IPS-NIHi7 (cell line): Measurements from ENCODE around the gene S100A12.
"Not testable (repeated sequence)": the region's sequence is repeated elsewhere in the genome, so short reads cannot be mapped to it uniquely, and the experiment has no call there.

Experiments
- DNase-seq: peaks from one replicate; pipeline ENCODE4 v3.0.0; 2012; ENCODE audit warnings: mixed read lengths; ENCODE audit errors: extremely low spot score

Gene S100A12

DNA sequence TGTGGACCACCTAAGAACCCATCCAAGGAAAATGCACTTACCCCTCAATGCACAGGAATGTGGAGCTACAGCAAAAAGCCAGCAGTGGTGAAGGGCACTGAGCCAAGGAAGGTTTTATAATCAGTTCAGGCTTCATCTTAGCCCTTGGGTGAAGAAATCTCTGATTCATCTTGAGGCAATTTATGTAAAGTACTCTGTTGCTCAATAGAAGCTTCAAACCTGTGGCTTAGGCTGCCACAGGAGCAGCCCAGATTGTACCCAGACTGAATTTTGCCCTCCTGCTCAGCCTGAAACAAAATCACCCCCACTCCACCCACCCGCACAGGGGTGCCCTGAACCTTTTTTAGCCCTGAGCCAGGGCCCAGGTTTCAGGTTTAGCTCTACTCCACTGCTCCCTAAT is at the start of gene S100A12:
Gene S100A12, minus strand, starts transcription at position 111 of the 400 bp plus-strand sequence. CDS start 1,029 bp downstream, outside the sequence.
- DNase-seq: no peak

DNA sequence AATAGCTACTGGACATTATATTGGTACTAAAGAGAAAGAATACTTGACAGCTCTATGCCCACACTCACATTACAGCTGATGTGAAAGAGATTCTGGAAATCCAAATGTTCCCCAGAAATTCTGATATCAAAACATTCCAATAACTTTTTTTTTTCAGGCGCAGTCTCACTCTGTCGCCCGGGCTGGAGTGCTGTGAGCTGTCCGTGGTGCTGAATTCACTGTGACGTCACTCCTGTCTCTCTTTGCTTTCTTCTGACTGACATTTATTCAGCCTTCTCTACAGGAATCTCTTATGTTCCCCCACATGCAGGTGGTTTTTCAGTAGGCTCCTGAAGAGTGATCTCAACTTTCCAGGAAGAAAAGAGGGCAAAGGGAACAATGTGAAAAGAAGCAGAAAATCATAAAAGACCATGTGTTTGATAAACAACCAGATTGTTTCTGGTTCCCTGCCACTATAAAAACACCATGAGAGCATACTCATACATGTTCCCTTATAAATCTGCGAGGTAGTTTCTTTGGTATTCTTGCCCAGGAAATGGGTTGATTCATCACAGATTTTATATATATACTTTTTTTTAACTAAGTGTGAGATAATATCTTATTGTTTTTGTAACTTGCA is 47.1 kb upstream of the S100A12 start:
- peak; percentile 71 for DNase-seq

DNA sequence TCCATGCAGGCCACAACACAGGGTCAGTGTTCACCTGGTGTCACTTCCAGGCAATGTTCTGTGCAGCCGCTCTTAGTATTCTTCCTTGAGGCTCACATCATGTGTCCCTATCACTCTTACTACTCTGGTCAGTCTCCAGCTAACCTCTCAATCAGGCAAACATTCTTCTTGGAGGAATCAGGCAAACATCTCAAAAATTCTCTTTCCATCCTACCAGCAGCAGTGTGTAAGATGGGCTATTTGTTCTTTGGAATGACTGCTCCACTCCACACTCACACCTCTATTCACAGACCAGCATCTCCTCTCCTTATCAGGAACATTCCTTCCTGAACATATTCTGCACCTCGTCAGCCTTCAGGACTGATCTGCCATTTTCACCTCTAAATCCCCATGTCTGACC is 44.9 kb upstream of the S100A12 start:
- DNase-seq: no peak

DNA sequence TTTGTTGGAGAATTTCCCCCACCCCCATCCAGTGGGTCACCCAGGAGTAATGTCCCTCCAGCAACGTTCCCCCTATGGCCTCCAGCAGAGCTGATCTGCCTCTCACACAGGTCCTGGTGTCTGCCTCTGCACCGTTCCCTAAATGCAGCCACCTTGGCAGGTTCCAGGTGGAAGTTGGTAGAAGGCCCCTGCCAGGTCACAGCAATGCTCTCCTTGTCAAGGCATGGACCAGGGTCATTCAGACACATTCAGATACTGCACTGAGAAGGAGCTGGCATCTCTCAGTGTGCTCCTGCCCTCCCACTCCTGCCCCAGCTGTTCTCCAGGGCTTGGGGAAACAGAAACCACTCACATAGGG is 44.0 kb upstream of the S100A12 start:
- not testable (repeated sequence) for DNase-seq

DNA sequence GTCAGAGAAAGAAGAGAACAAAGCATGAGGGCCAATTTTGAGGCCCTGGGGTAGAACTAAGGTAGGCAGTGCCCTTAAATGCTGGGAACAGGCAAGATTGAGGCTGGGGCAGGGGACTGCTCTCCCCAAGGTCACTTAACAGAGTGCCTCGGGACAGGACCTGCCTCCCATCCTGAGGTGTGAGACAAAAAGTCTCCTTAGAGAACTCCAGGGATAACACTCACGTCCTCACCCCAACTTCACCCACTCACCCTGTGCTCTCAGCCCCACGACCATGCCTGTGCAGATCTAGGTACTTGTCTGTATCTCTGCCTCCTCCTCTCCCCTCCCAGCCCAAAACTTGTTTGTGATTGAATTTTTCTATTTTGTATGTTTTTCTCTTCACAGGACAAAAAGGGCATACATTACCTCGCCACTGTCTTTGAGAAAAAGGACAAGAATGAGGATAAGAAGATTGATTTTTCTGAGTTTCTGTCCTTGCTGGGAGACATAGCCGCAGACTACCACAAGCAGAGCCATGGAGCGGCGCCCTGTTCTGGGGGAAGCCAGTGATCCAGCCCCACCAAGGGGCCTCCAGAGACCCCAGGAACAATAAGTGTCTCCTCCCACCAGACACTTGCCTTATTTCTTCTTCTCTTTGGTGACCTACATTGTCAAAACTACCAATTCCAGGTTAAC is 43.5 kb upstream of the S100A12 start:
- not testable (repeated sequence) for DNase-seq

DNA sequence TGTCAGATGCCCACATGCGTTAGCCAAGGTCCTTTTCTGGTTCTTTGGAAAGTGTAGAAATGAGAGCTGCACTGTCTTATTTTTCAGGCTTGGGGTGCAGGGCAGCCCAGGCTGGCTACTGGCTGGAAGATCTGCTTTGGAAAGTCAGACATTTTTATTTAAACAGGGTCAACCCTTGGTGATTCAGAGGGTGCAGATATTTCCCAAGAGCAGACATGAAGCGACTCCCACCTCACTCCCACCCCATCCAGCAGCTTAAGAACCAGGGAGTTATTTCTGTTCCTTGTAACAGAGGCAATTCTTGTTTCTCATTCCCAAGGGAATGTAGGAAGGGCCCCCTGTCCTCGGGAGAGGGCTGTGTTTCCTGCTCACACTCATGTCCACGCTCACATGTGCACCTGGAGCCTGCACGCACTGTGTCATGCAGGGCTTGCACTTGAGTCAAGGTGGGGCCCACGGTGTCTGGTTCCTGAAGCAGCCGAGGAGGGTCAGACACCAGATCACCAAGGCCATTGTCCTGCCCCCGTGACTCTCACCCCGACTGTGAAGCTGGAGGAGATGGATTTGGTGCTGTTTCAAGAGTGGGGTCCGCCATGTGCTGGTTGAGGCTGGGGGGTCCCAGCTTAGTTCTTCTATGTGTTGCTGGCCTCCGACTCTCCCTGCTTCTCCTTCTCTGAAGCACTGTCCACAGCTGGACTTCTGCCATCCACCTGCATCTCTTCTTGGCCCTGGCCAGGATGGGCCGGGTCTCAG is 41.9 kb upstream of the S100A12 start:
- no peak for DNase-seq

DNA sequence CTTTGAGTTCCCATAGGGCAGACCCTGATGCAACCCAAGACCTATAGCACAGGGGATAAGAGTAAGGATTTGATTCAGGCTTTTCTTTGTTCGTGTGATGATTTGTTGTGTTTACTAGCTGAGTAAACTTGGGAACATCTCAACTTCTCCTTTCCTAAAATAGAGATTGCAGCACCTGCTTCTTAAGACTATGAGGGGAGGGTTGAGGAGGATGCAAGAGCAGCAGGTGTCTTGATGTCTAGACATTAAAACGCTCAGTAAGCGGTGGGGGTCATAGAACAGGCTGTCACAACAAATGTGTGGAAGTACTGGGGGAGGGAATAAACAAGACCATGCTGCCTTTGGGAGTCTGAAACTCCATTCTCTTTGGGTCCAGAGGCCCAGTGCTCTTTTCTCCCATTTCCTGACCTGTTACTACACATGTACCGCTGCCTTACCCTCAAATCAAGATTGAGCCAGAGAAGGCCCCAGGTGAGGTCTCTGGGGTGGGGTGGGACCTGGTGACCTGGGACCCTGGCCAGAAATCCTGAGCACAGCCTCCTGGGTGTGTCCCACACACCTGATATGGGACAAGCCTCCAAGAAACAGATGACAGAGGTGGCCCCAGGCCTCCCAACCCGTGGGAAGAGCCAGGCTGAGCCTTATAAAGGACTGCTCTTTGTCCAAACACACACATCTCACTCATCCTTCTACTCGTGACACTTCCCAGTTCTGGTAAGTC is 40.6 kb upstream of the S100A12 start, which contains the start of gene S100A7A:
Gene S100A7A, plus strand, starts transcription at position 671 of the 721 bp plus-strand sequence. CDS start 1,563 bp downstream, outside the sequence.
- no peak for DNase-seq

DNA sequence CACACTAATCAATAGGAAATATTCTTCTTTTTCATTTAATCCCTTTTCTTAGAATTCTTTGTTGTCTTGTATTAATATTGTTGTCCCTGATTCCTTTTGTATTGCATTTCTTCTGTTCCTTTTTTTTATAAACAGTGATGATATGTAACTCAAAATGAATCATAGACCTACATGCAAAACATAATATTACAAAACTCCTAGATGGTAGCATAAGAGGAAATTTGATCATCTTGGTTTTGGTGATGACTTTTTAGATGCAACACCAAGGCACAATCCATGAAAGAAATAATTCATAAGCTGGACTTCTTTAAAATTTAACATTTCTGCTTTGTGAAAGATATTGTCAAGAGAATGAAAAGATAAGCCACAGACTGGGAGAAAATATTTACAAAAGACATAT is 38.5 kb upstream of the S100A12 start:
- DNase-seq: not testable (repeated sequence)

DNA sequence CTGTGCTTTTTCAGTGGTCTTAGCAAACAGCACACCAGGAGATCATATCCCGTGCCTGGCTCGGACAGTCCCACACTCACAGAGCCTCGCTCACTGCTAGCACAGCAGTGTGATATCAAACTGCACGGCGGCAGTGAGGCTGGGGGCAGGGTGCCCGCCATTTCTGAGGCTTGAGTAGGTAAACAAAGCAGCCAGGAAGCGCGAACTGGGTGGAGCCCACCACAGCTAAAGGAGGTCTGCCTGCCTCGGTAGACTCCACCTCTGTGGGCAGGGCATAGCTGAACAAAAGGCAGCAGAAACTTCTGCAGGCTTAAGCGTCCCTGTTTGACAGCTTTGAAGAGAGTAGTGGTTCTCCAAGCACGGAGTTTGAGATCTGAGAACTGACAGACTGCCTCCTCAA is 31.9 kb upstream of the S100A12 start:
- not testable (repeated sequence) for DNase-seq

DNA sequence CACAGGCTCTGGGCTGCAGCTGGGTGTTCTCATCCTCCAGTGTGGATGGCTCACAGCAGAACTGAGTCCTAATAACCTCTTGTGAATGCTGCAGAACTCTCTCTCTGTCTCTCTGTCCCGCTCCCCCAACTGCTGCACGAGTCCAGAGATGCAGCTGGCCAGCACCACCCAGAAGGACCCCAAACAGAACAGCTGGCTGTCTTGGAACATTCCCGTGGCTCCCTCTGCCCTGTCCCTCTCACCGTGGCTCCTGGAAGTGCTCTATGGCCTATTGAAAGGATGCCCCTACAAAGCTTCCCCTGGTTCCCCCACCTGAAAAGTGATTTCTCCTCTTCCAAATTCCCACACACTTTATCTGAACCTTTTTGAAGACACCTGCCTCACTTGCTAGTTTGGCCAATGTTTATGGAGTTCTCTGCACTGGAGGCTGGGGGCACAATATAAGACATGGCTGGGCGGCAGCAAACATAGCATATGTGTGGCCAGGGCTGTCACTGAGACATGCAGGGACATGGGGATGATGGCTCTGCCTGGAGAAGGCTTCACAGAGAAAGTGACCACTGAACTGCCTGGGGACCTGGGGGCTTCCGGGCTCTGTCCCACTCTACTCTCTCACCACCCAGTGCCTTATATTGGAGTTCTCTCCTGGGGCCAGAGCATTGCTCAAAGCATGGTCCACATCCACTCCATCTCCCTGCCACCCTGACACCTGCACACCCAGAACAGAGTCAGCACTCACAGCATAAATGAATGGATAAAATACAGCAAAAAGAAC is 30.6 kb upstream of the S100A12 start:
- DNase-seq: not testable (repeated sequence)

DNA sequence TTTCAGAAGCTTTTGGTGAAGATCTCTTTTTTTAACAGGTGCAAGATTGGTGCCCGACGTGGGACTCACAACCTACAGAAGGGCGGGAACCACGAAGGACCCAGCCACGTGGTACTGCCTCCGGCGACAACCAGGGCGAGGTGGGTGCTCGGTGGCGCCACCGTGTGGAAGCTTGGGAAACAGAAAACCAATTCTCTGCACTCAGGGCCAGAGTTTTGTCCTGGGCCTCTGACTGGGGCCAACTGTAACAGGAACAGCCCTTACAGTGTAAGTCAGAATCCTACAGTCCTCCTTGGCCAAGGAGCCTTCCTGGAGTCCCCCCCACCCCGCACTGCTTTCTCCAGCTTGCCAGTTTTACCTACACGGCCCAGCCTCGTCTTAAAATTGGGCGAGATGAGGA is 29.3 kb upstream of the S100A12 start:
- peak; percentile 83 for DNase-seq

DNA sequence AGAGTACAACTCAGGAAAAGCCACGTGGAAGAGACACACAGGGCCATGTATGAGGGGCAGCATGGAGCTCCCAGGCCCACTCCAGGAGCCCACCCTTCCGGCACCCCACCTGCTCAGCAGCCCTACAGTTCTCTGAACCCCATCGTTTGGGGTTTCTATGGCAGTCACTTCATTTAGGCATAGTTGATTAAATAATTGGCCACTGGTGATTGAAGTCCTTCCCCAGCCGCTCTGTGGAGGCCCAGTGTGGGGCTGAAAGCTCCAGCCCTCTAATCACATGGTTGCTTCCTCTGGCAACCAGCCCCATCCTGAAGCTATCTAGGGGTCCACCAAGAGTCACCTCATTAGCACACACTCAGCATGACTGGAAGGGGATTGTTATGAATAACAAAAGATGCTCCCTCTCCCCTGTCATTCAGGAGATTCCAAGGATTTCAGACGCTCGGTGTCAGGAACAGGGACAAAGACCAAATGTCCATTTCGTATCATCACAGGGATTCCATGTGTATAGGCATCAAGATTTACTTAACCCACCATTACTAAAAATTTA is 28.7 kb upstream of the S100A12 start:
- no peak for DNase-seq

DNA sequence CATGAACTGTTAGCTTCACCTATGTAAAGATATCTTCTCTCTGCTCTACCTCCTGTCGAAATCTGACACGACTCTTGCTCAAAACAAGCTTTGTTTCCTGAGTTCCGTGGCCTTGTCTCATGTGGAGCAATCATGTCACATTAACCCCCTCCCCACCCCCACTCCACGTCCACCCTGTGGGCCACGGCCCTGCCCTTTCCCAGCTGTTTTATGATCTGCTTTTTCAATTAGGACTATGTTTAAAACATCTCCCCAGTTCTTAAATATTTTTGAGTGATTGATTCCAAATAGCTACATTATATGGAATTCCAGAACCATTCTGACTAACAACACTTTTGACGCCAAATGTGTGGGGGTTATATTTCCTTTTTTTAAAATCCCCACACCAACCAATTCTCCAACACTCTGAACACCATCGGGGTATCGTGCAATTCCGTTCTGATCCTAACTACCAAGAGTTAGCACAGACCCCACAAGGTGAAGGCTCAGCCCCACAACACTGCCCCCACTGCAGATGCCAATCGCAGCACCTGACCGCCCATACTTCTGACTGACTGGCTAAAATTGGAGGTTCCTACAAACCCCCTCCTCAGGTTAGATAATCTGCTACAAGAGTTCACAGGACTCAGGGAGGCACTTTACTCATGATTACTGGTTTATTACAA is 28.1 kb upstream of the S100A12 start:
- no peak for DNase-seq

DNA sequence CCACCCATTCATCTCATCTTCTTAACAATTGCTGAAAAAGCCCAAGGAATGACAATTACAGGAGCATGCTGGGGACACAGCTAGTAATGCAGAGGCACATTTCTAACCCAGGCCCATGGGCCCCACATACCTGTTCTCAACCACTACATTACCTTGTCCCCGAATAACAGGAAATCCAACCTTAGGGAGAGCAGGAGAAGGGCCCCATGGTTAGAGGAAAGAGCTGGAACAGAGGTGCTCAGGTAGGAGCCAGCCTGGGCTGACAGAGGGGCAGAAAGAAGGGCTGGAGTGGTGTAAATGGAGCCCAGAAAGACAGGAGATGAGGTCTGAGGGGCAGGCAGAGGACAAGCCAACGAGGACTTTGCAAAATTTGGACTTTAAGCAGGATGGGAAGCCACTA is 26.8 kb upstream of the S100A12 start:
- no peak for DNase-seq

DNA sequence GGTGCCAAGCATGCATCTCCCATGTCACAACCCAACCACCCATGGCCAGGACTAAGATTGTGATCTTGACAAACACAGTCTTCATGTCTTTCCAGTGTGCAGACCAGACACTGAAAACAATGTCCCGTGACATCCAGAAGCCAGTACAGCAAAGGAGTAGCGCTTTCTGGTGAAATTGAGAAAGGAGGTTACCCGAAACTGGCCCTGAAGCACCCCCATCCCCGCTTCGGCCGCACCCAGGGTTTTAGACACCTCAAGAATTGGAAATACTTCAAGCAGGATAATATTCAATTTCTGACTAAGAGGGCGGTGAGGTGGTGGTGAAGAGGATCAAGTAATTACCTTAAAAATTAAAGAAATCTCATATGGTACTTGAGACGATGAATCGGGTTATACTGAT is 26.0 kb upstream of the S100A12 start:
- DNase-seq: no peak

DNA sequence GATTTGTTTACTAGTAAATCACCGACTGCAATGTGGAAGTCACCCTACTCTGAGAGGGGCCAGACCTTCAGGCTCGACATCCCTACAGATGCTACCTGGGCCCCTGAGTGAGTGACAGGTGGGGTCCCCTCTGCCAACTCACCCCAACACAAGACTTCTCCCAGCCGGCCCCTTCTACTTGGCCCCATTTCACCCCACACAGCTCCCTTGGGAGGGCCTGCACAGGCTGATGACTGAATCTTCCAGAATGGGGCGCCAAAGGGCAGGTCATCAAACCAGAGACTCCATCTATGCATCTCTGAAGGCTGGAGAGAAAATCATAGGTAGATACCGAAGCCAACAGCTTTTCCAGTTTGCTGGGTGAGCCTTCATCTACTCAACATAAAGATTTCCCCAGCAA is 24.8 kb upstream of the S100A12 start:
- DNase-seq: peak; percentile 35

DNA sequence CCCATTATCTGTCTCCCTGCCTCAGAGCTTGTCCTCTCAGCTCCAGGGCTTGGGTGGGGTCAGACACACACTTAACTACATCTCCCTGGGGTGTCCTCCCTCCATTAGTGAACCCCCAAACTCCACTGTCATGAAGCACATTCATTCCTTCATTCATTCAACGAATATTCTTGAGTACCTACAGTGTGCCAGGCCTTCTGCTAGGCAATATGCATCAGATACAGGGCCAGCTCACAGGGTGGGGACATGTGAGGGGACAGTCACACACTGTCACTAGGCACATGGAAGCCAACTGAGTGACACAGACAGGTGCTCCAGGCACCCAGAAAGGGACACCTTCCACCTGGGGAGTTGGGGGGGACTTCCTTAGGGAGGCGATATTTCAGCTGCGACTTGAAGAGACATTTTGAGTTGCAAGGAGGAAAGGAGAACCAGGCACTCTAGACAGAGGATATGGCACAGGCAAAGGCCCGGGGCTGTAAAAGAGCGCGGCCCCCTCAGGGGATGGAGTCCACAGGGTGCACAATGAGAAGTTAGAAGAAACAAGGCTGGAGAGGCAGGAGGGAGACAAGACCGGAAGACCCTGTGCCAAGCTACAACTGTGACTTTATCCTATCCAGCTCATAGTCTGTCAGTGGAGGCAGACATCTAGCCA is 24.1 kb upstream of the S100A12 start:
- no peak for DNase-seq

DNA sequence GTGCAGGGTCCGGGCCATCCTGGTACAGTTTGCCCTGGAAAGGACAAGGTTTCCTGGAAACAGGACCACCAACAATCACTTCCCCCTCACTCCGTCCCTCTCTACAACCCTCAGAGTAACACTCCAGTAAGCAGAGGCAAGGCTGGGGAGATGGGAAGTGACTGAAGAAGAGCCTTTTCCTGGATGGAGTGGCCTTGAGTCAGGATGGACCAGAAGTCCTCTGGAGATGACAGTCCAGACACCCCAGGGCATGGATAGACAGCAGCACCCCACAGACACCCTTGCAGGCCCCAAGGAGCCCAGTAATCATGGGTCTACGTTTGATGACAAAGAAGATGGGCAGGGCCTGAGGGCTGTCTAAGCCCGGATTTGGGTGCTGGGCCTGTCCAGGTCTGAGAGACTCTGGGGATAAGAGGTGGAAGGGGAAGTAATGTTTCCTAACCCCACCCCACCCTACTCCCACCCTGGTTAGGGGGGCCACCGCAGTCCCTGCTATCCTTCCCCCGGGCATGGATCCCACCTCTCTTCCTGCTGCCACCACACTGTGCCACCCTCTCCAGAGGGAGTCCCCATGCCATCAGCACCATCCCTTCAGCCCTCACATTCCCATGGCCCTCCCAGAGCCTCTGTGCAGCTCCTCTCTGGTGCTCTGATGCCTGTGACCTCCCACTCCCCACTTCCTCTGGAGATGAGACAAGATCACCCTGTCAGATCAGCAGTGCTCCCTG is 22.7 kb upstream of the S100A12 start:
- DNase-seq: peak; percentile 4
